Measurements from ENCODE around the gene SOX11. TPM values are rescaled to one million over a fixed set of nuclear protein-coding genes. Genes with fewer than 3 reads are reported as not detected.

Gene SOX11
- polyA plus RNA-seq, 1 donor from 2014 or later, result not detected

DNA sequence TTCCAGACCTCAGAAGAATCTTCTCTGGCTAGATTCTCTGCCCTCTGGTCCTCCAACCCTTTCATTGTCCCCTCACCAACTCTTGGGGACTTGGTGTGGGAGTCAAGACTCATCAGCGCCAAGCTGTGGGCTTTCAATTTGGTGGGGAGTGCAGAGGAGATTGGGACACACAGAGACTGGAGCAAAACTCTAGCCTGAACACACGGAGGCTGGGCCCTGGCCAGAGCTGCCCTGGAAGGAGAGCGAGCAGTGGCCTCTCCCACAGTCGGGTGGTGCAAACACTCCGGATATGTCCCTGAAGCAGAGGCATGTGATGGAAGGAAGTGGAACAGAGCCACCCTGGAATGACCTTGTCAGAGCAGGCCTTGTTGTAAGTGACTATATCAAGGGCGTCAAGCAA, 8.7 kb upstream of the SOX11 start:
- Mint-ChIP-seq H3K27ac (no peak overlapping the region), H3K4me3 (no peak overlapping the region), H3K27me3 (peaks cover 3% of the 10 kb centered on the region), H3K9me3 (peaks cover 4 to 12% (median 4%) of the 10 kb centered on the region in 3 donors), H3K36me3 (peaks cover 1% of the 10 kb centered on the region), H3K4me1 (peaks cover 0 to 1% (median 0%) of the 10 kb centered on the region in 3 donors)

GRCh38 chr2:5685225-5685624, 7.0 kb upstream of the SOX11 start:
- Mint-ChIP-seq H3K4me3 (no peak overlapping the region), H3K36me3 (peaks cover 1% of the 10 kb centered on the region), H3K27ac (no peak overlapping the region), H3K4me1 (peaks cover 0 to 1% (median 0%) of the 10 kb centered on the region in 3 donors), H3K9me3 (peaks cover 4 to 12% (median 4%) of the 10 kb centered on the region in 3 donors), H3K27me3 (peaks cover 9% of the 10 kb centered on the region)

GRCh38 chr2:5686068-5686467, 6.1 kb upstream of the SOX11 start:
- H3K27ac Mint-ChIP-seq, result no peak overlapping the region
- peaks cover 2 to 8% (median 4%) of the 10 kb centered on the region in 3 donors for H3K9me3 Mint-ChIP-seq
- peaks cover 1% of the 10 kb centered on the region for H3K36me3 Mint-ChIP-seq
- peaks cover 17% of the 10 kb centered on the region for H3K27me3 Mint-ChIP-seq
- no peak overlapping the region for H3K4me3 Mint-ChIP-seq
- H3K4me1 Mint-ChIP-seq, result peaks cover 0 to 1% (median 0%) of the 10 kb centered on the region in 3 donors

DNA sequence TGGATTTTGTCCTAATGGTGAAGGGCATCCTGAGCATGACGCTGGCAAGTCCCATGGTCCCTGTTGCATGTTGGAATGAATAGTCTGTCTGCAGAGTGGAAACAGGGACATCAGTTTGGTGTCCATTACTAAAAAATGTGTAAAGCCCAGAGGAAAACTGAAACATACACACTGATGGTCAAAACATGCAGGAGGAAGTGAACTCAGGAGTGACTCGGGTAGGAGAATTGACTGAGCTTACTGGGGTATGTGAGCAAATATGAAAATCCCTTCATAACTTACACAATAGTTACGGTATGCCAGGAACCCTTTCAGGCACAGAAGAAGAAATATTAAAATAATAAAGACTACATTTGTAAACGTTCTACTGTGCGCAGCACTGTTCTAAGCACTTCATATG, 5.6 kb upstream of the SOX11 start:
- H3K27ac Mint-ChIP-seq, result no peak overlapping the region
- H3K9me3 Mint-ChIP-seq, result peaks cover 0 to 3% (median 2%) of the 10 kb centered on the region in 3 donors
- H3K36me3 Mint-ChIP-seq, result peaks cover 1% of the 10 kb centered on the region
- H3K4me3 Mint-ChIP-seq, result no peak overlapping the region
- peaks cover 17% of the 10 kb centered on the region for H3K27me3 Mint-ChIP-seq
- peaks cover 0 to 1% (median 0%) of the 10 kb centered on the region in 3 donors for H3K4me1 Mint-ChIP-seq

DNA sequence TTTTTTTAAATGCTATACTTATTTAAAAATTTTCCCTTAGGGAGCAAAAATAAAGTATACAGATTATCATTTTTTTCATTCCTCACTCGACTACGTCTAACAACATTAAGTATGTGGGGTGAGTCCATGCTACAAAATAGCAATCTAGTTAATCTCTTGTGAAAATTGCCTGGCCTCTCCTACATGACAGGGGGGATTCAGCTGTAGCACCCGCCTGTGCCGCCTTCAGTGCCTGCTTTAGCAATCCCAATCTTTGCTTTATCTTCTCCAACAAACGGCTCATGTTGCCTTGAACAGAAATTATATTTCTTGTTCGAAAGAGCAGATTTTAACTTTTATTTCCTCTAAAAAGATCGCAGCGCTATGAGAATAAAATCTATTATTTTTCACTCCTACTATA, 2.4 kb upstream of the SOX11 start:
- H3K27ac Mint-ChIP-seq, result no peak overlapping the region

DNA sequence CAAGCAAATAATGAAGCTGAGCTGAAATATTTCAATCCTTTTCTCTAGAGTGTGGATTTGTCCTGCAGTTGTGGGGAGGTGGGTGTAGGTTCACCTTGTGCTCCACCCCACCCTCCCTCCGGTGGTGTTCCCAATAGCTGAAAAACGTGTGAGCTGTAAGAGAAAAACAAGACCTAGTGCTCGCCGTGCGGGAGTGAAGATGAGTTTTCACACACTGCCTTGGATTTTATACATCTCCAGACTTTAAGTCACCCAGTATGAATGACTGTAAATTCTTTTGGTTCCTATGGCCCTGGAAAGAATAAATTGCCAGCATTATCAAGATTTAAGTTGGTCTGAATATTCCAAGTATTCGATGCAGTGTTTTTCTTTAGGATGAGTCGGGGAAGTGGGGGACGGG, 1.9 kb upstream of the SOX11 start:
- Mint-ChIP-seq H3K27me3 (peaks cover 30% of the 10 kb centered on the region), H3K27ac (peak overlapping the region in 1 of 3 donors; percentile 85), H3K4me1 (peaks cover 3 to 4% (median 3%) of the 10 kb centered on the region in 3 donors), H3K9me3 (peaks cover 0 to 3% (median 0%) of the 10 kb centered on the region in 3 donors), H3K4me3 (peak overlapping the region in 1 of 4 donors; percentile 39), H3K36me3 (no peaks in the 10 kb centered on the region)

More for the DNA sequence above, 2.4 kb upstream of the SOX11 start:
- peaks cover 28% of the 10 kb centered on the region for H3K27me3 Mint-ChIP-seq
- peaks cover 0 to 3% (median 2%) of the 10 kb centered on the region in 3 donors for H3K4me1 Mint-ChIP-seq
- no peaks in the 10 kb centered on the region for H3K36me3 Mint-ChIP-seq
- no peak overlapping the region for H3K4me3 Mint-ChIP-seq
- H3K9me3 Mint-ChIP-seq, result peaks cover 0 to 3% (median 0%) of the 10 kb centered on the region in 3 donors

- Mint-ChIP-seq H3K36me3 (no peaks in the 10 kb centered on the region), H3K27me3 (peaks cover 34% of the 10 kb centered on the region), H3K4me1 (peaks cover 3 to 9% (median 5%) of the 10 kb centered on the region in 3 donors), H3K27ac (peak overlapping the region in 1 of 3 donors; percentile 85), H3K4me3 (peak overlapping the region; percentile 39 to 70 (median 53)), H3K9me3 (peaks cover 0 to 3% (median 0%) of the 10 kb centered on the region in 3 donors)
Measured at GRCh38 chr2:5690718-5691220, 1.4 kb upstream of the SOX11 start.

DNA sequence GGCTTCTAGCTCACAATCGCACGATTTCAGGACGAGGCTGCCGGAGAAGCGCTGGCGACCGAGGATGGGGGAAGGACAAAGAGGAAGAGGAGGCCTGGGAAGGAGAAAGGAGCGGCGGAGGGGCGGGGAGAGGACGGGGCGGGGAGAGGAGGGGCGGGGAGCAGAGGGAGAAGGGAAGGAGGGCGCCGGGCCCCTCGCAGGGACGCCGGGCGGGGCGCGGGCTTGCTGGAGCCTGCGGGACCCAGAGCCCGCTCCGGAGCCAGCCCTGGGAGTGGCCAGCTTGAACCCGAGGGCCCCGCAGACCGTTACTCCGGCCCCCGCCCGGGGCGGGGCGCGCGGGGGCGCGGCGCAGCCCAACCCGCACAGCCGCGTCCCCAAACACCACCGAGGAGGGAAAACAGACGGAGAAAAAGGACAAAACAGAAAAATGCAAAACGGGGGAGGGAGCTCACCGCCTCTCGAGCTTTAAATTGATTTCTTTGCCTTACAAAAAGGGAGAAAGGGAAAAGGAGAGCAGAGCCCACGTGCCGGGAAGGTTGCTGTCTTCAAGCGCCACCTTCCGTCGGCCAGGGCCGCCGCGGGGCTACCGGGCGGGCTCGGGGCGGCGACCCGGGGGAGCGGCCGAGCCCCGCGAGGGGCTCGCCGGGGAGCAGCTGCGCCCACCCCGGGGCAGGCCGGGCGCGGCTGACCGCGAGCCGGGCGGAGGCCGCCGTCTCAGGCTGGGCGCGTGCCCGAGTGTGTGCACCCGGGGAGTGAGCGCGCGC, 781 bp upstream of the SOX11 start:
- Mint-ChIP-seq H3K27me3 (peaks cover 36% of the 10 kb centered on the region), H3K4me3 (peak overlapping the region in 3 of 4 donors; percentile 39 to 55 (median 51))

DNA sequence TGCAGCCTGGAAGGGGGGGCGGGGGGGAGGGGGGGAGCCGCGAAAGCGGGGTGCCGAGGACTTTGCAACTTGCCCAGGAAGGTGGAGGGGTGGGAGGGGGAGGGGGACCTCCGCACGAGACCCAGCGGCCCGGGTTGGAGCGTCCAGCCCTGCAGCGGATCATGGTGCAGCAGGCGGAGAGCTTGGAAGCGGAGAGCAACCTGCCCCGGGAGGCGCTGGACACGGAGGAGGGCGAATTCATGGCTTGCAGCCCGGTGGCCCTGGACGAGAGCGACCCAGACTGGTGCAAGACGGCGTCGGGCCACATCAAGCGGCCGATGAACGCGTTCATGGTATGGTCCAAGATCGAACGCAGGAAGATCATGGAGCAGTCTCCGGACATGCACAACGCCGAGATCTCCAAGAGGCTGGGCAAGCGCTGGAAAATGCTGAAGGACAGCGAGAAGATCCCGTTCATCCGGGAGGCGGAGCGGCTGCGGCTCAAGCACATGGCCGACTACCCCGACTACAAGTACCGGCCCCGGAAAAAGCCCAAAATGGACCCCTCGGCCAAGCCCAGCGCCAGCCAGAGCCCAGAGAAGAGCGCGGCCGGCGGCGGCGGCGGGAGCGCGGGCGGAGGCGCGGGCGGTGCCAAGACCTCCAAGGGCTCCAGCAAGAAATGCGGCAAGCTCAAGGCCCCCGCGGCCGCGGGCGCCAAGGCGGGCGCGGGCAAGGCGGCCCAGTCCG, 540 bp downstream of the SOX11 start:
- peak overlapping the region in 1 of 4 donors; percentile 17 for H3K4me3 Mint-ChIP-seq
- no peaks in the 10 kb centered on the region for H3K36me3 Mint-ChIP-seq
- H3K9me3 Mint-ChIP-seq, result peaks cover 0 to 6% (median 0%) of the 10 kb centered on the region in 3 donors
- peaks cover 38% of the 10 kb centered on the region for H3K27me3 Mint-ChIP-seq
- H3K27ac Mint-ChIP-seq, result no peak overlapping the region
- peaks cover 3 to 9% (median 6%) of the 10 kb centered on the region in 3 donors for H3K4me1 Mint-ChIP-seq

More for the DNA sequence above, 781 bp upstream of the SOX11 start:
- Mint-ChIP-seq H3K9me3 (peaks cover 0 to 6% (median 0%) of the 10 kb centered on the region in 3 donors), H3K27ac (no peak overlapping the region), H3K4me1 (peaks cover 3 to 9% (median 5%) of the 10 kb centered on the region in 3 donors), H3K36me3 (no peaks in the 10 kb centered on the region)

- H3K27ac Mint-ChIP-seq, result peak overlapping the region in 2 of 3 donors; percentile 20 to 80
- H3K27me3 Mint-ChIP-seq, result peaks cover 39% of the 10 kb centered on the region
- H3K4me3 Mint-ChIP-seq, result peak overlapping the region in 2 of 4 donors; percentile 59 to 90
- H3K36me3 Mint-ChIP-seq, result no peaks in the 10 kb centered on the region
- H3K9me3 Mint-ChIP-seq, result peaks cover 0 to 6% (median 0%) of the 10 kb centered on the region in 3 donors
- peaks cover 3 to 9% (median 8%) of the 10 kb centered on the region in 3 donors for H3K4me1 Mint-ChIP-seq
Measured at GRCh38 chr2:5693287-5694201, 1.4 kb downstream of the SOX11 start.

- Mint-ChIP-seq H3K4me3 (peak overlapping the region in 2 of 4 donors; percentile 59 to 90), H3K27me3 (peaks cover 37% of the 10 kb centered on the region), H3K36me3 (no peaks in the 10 kb centered on the region), H3K9me3 (peaks cover 0 to 6% (median 0%) of the 10 kb centered on the region in 3 donors), H3K27ac (peak overlapping the region in 1 of 3 donors; percentile 20), H3K4me1 (peaks cover 3 to 9% (median 8%) of the 10 kb centered on the region in 3 donors)
Measured at GRCh38 chr2:5694306-5694705, 2.1 kb downstream of the SOX11 start.

DNA sequence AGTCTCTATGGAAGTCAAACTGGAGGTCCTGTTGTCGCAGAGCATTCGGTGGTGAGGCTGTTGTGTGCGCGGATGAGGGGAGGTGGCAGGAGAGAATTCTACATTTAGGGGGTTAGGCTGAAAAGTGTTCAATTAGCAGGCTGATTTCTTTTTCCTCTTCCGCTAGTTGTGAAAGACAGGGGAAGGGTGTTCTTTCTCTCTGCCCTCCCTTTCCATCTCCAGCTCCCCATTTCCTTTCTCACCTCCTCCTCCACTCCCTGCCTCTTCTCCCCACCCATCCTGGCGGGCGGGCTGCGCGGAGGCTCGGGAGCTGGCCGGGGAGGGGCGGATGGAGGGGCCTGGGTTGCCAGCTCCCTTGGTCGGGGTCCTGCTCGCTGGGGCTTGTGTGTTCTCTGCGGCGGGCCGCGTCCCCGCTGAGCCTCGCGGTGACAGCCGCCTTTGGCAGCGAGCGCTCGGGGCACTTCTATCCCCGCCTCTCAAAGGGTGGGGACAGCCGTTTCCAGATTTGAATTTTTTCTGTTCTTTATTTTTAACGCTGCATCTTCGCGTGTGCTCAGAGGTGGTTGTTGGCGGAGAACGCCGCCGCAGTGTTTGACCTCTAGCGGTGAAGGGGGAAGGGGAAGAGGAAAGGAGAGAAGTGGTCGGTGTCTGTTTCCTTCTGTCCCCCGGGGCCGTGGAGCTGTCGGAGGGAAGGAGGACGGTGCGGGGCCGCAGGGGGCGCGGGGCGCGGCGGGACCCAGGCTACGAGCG, 3.6 kb downstream of the SOX11 start:
- H3K4me1 Mint-ChIP-seq, result peaks cover 3 to 9% (median 8%) of the 10 kb centered on the region in 3 donors
- peak overlapping the region; percentile 84 to 91 (median 88) for H3K4me3 Mint-ChIP-seq
- peak overlapping the region in 2 of 3 donors; percentile 6 to 62 for H3K27ac Mint-ChIP-seq
- peaks cover 0 to 8% (median 0%) of the 10 kb centered on the region in 3 donors for H3K9me3 Mint-ChIP-seq
- H3K36me3 Mint-ChIP-seq, result no peaks in the 10 kb centered on the region
- peaks cover 39% of the 10 kb centered on the region for H3K27me3 Mint-ChIP-seq

- H3K4me1 Mint-ChIP-seq, result peaks cover 3 to 9% (median 8%) of the 10 kb centered on the region in 3 donors
- peak overlapping the region; percentile 84 to 91 (median 88) for H3K4me3 Mint-ChIP-seq
- H3K36me3 Mint-ChIP-seq, result no peaks in the 10 kb centered on the region
- peaks cover 41% of the 10 kb centered on the region for H3K27me3 Mint-ChIP-seq
- H3K27ac Mint-ChIP-seq, result peak overlapping the region in 1 of 3 donors; percentile 62
- H3K9me3 Mint-ChIP-seq, result peaks cover 0 to 8% (median 0%) of the 10 kb centered on the region in 3 donors
Measured at GRCh38 chr2:5696404-5696944, 4.3 kb downstream of the SOX11 start.

All from IgD-negative memory B cell (primary cell).